CD8-positive, alpha-beta memory T cell (primary cell): ENCODE results near the gene APOA1. TPM values are rescaled to one million over a fixed set of nuclear protein-coding genes. Genes with fewer than 3 reads are reported as not detected.

Experiments
- CTCF ChIA-PET: fragments of 350-600 bp; sonication (Branson Sonifier 250); formaldehyde crosslinking; loops from one replicate; lab custom pipeline; 2021; ENCODE audit warnings: antibody characterized with exemption; lab: Charles Lee
- POLR2A ChIA-PET: fragments of 350-600 bp; sonication (Branson Sonifier 250); formaldehyde crosslinking; loops from one replicate; lab custom pipeline; 2021; ENCODE audit warnings: antibody characterized with exemption; lab: Charles Lee
- DNase-seq, 5 donors: peaks; one replicate each; pipeline versions ENCODE4 v3.0.0 to v3.0.0-alpha.2; 2020 to 2022; ENCODE audit warnings: mixed read lengths in 1 of 5
- H3K27ac ChIP-seq: one replicate; pipeline ENCODE4 v1.7.0; 2013; ENCODE audit warnings: low read depth, mild to moderate bottlenecking, low read length, moderate library complexity
- H3K27me3 ChIP-seq: 2 replicates; pipeline ENCODE4 v1.7.0; 2013; ENCODE audit warnings: low read length, mild to moderate bottlenecking; ENCODE audit not compliant: insufficient read depth, poor library complexity, severe bottlenecking
- H3K36me3 ChIP-seq: 2 replicates; pipeline ENCODE4 v1.7.0; 2013; ENCODE audit warnings: mild to moderate bottlenecking, low read length, moderate library complexity; ENCODE audit not compliant: insufficient read depth
- H3K4me1 ChIP-seq: 2 replicates; pipeline ENCODE4 v1.7.0; 2013; ENCODE audit warnings: mild to moderate bottlenecking, low read length, moderate library complexity; ENCODE audit not compliant: insufficient read depth
- H3K4me3 ChIP-seq: 2 replicates; pipeline ENCODE4 v1.7.0; 2013; ENCODE audit warnings: mild to moderate bottlenecking, low read length
- H3K9me3 ChIP-seq: 2 replicates; pipeline ENCODE4 v1.7.0; 2013; ENCODE audit warnings: mild to moderate bottlenecking, low read length
- H3K27ac Mint-ChIP-seq, 8 donors: one replicate each; pipeline ENCODE4 v1.8.0; 2020 to 2021; ENCODE audit warnings: mixed read lengths in 8 of 8, mild to moderate bottlenecking in 6 of 8, inconsistent platforms in 3 of 8, moderate library complexity in 3 of 8
- H3K27me3 Mint-ChIP-seq, 2 donors: one replicate each; pipeline ENCODE4 v1.8.0; 2020 to 2021; ENCODE audit warnings: mixed read lengths in 2 of 2, mild to moderate bottlenecking in 1 of 2, moderate library complexity in 1 of 2
- H3K36me3 Mint-ChIP-seq, 3 donors: one replicate each; pipeline ENCODE4 v1.8.0; 2020 to 2021; ENCODE audit warnings: mixed read lengths in 3 of 3, inconsistent platforms in 1 of 3, mild to moderate bottlenecking in 1 of 3
- H3K4me1 Mint-ChIP-seq, 3 donors: one replicate each; pipeline ENCODE4 v1.8.0; 2020 to 2021; ENCODE audit warnings: mixed read lengths in 3 of 3, inconsistent platforms in 1 of 3, mild to moderate bottlenecking in 1 of 3
- H3K4me3 Mint-ChIP-seq, 7 donors: one replicate each; pipeline ENCODE4 v1.8.0; 2020 to 2021; ENCODE audit warnings: mixed read lengths in 7 of 7, mild to moderate bottlenecking in 6 of 7, moderate library complexity in 4 of 7, inconsistent platforms in 2 of 7
- H3K9me3 Mint-ChIP-seq, 5 donors: one replicate each; pipeline ENCODE4 v1.8.0; 2020 to 2022; ENCODE audit warnings: mixed read lengths in 5 of 5, mild to moderate bottlenecking in 3 of 5, moderate library complexity in 2 of 5, inconsistent platforms in 1 of 5
- polyA plus RNA-seq: library from polyadenylated mRNA; unstranded; fragments of 300-500 nt; fragmentation: Illumina TruSeq; gene quantifications from one replicate; pipeline ENCODE4 v1.2.3, GENCODE V29; 2021
- total RNA-seq, 2 experiments: library from RNA; stranded (reverse); gene quantifications; one replicate each; pipeline ENCODE4 v1.2.3, GENCODE V29; 2021

APOA1 gene
- total and polyA plus RNA-seq, 3 experiments from 2014 or later: 0.33 to 0.48 TPM; not detected in 1

DNA sequence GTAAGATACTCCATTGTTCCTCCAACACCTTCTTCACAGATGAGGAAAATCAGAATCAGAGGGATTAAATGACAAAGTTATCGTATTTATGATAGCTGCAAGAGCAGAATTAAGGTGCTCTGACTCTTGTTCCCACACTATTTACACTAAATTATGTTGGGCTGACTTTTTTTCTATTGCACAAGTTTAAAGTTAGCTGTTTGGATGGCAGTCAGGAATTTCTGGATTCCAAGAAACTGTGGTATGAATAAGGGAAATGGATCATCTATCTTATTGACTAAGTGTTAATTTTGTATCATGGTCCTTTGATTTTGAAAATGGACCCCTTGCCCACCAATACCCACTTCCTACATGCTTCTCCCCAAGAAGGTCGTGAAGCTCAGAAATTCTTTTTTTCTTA is 19.9 kb upstream of the APOA1 start:
- peaks cover 48 to 51% (median 49%) of the 10 kb centered on the region in 3 donors for H3K4me1 Mint-ChIP-seq
- peaks cover 10 to 71% (median 27%) of the 10 kb centered on the region in 3 donors for H3K36me3 Mint-ChIP-seq
- H3K27ac ChIP-seq: no peak overlapping the region
- H3K9me3 ChIP-seq: no peaks in the 10 kb centered on the region
- H3K27me3 ChIP-seq: no peaks in the 10 kb centered on the region
- H3K4me3 Mint-ChIP-seq: no peak overlapping the region
- no peak for DNase-seq
- peaks cover 37% of the 10 kb centered on the region for H3K36me3 ChIP-seq
- H3K4me3 ChIP-seq: no peak overlapping the region
- POLR2A ChIA-PET: interaction anchor here (1.1 kb wide), 1 partner anchor 22 kb away, joined by 6 read pairs; no protein-coding TSS in a partner anchor
- peaks cover 0 to 2% of the 10 kb centered on the region in 2 donors for H3K27me3 Mint-ChIP-seq
- CTCF ChIA-PET: interaction anchor here (1.7 to 2.3 kb wide), 2 partner anchors 22 to 65 kb away, joined by 4 to 13 read pairs; no protein-coding TSS in a partner anchor
- H3K4me1 ChIP-seq: peaks cover 45% of the 10 kb centered on the region
- H3K9me3 Mint-ChIP-seq: no peaks in the 10 kb centered on the region
- peak overlapping the region in 7 of 8 donors; percentile 62 to 99 (median 83) for H3K27ac Mint-ChIP-seq

DNA sequence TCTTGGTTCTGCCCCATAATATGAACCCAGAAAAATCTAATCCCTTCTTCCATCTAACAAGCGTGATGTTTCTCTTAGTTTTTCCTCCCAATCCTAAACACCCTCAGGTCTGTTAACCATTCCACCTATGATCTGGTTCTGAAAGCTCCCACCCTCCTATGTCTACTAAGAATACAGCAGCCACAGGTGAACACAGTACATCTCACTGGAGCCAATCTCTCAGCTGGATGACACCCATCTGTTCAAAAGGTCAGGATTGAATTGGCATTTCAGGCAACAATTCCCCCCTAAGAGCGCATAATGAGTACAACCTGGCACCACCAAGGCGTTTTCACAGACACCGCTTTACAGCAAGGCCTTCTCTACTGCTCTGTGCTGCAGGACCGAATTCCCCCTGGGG is 19.0 kb upstream of the APOA1 start:
- Mint-ChIP-seq H3K4me3 (peak overlapping the region in 4 of 7 donors; percentile 14 to 62 (median 45)), H3K27me3 (peaks cover 0 to 2% of the 10 kb centered on the region in 2 donors), H3K36me3 (peaks cover 10 to 62% (median 23%) of the 10 kb centered on the region in 3 donors), H3K4me1 (peaks cover 56 to 60% (median 57%) of the 10 kb centered on the region in 3 donors), H3K27ac (peak overlapping the region; percentile 83 to 99 (median 88)), H3K9me3 (no peaks in the 10 kb centered on the region)
- Histone ChIP-seq H3K4me3 (no peak overlapping the region), H3K27ac (no peak overlapping the region), H3K27me3 (no peaks in the 10 kb centered on the region), H3K9me3 (no peaks in the 10 kb centered on the region), H3K4me1 (peaks cover 54% of the 10 kb centered on the region), H3K36me3 (peaks cover 30% of the 10 kb centered on the region)
- ChIA-PET POLR2A (interaction anchor here (0.6 to 1.1 kb wide), 2 partner anchors 21 to 250 kb away, joined by 4 to 6 read pairs; no protein-coding TSS in a partner anchor), CTCF (interaction anchor here (0.7 to 2.3 kb wide), 4 partner anchors 21 to 250 kb away, joined by 3 to 13 read pairs (median 4); no protein-coding TSS in a partner anchor)
- DNase-seq: no peak

GRCh38 chr11:116855413-116855812 is 18.0 kb upstream of the APOA1 start:
- Histone ChIP-seq H3K9me3 (no peaks in the 10 kb centered on the region), H3K4me1 (peaks cover 64% of the 10 kb centered on the region), H3K27ac (no peak overlapping the region), H3K4me3 (no peak overlapping the region), H3K27me3 (no peaks in the 10 kb centered on the region), H3K36me3 (peaks cover 21% of the 10 kb centered on the region)
- no peak for DNase-seq
- H3K4me3 Mint-ChIP-seq: peak overlapping the region; percentile 32 to 72 (median 62)
- peaks cover 64 to 70% (median 67%) of the 10 kb centered on the region in 3 donors for H3K4me1 Mint-ChIP-seq
- peak overlapping the region; percentile 83 to 99 (median 87) for H3K27ac Mint-ChIP-seq
- peaks cover 4 to 52% (median 16%) of the 10 kb centered on the region in 3 donors for H3K36me3 Mint-ChIP-seq
- ChIA-PET POLR2A (interaction anchor here (0.6 to 2.0 kb wide), 3 partner anchors 39 to 289 kb away, joined by 5 to 6 read pairs (median 6); partner anchors contain the start of genes PAFAH1B2 and SIK3), CTCF (interaction anchor here (1.0 to 4.8 kb wide), 4 partner anchors 19 to 251 kb away, joined by 3 to 59 read pairs (median 16); partner anchors contain the start of gene APOA1)
- H3K9me3 Mint-ChIP-seq: no peaks in the 10 kb centered on the region
- H3K27me3 Mint-ChIP-seq: peaks cover 0 to 2% of the 10 kb centered on the region in 2 donors

GRCh38 chr11:116853461-116854073 is 16.1 kb upstream of the APOA1 start:
- H3K9me3 ChIP-seq: no peaks in the 10 kb centered on the region
- peak overlapping the region; percentile 83 to 99 (median 92) for H3K27ac Mint-ChIP-seq
- H3K27me3 ChIP-seq: no peaks in the 10 kb centered on the region
- ChIA-PET CTCF (interaction anchor here (0.9 to 4.8 kb wide), 9 partner anchors 13 to 377 kb away, joined by 3 to 59 read pairs (median 7); partner anchors contain the start of genes APOA1, APOA5, APOC3 and SIK3), POLR2A (interaction anchor here (1.0 to 4.2 kb wide), 8 partner anchors 18 to 309 kb away, joined by 4 to 28 read pairs (median 6); partner anchors contain the start of genes PAFAH1B2, SIK3 and ZPR1)
- peak overlapping the region; percentile 68 for H3K27ac ChIP-seq
- H3K36me3 Mint-ChIP-seq: peaks cover 9 to 53% (median 19%) of the 10 kb centered on the region in 3 donors
- peaks cover 0 to 2% of the 10 kb centered on the region in 2 donors for H3K27me3 Mint-ChIP-seq
- peaks cover 73% of the 10 kb centered on the region for H3K4me1 ChIP-seq
- peak overlapping the region; percentile 29 to 85 (median 74) for H3K4me3 Mint-ChIP-seq
- peak overlapping the region; percentile 27 for H3K4me3 ChIP-seq
- DNase-seq: peak; percentile 27 to 80 (median 70)
- peaks cover 13% of the 10 kb centered on the region for H3K36me3 ChIP-seq
- H3K9me3 Mint-ChIP-seq: no peaks in the 10 kb centered on the region
- peaks cover 73 to 81% (median 78%) of the 10 kb centered on the region in 3 donors for H3K4me1 Mint-ChIP-seq

- CTCF ChIA-PET: interaction anchor here (0.6 to 4.8 kb wide), 9 partner anchors 12 to 254 kb away, joined by 3 to 59 read pairs (median 5); partner anchors contain the start of genes APOA1, APOA5, APOC3 and SIK3
- peak overlapping the region; percentile 3 for H3K27ac ChIP-seq
- no peak for DNase-seq
- peak overlapping the region; percentile 68 to 85 (median 80) for H3K4me3 Mint-ChIP-seq
- no peaks in the 10 kb centered on the region for H3K9me3 Mint-ChIP-seq
- H3K36me3 ChIP-seq: peaks cover 6% of the 10 kb centered on the region
- POLR2A ChIA-PET: interaction anchor here (1.0 to 4.2 kb wide), 6 partner anchors 16 to 292 kb away, joined by 3 to 28 read pairs (median 6); partner anchors contain the start of genes PAFAH1B2 and SIK3
- no peaks in the 10 kb centered on the region for H3K9me3 ChIP-seq
- H3K4me1 Mint-ChIP-seq: peaks cover 72 to 79% (median 78%) of the 10 kb centered on the region in 3 donors
- H3K36me3 Mint-ChIP-seq: peaks cover 9 to 50% (median 14%) of the 10 kb centered on the region in 3 donors
- no peaks in the 10 kb centered on the region for H3K27me3 ChIP-seq
- peaks cover 0 to 2% of the 10 kb centered on the region in 2 donors for H3K27me3 Mint-ChIP-seq
- H3K27ac Mint-ChIP-seq: peak overlapping the region; percentile 83 to 99 (median 92)
- peaks cover 73% of the 10 kb centered on the region for H3K4me1 ChIP-seq
- peak overlapping the region; percentile 36 for H3K4me3 ChIP-seq
Measured at GRCh38 chr11:116852261-116853031, 15.0 kb upstream of the APOA1 start.

DNA sequence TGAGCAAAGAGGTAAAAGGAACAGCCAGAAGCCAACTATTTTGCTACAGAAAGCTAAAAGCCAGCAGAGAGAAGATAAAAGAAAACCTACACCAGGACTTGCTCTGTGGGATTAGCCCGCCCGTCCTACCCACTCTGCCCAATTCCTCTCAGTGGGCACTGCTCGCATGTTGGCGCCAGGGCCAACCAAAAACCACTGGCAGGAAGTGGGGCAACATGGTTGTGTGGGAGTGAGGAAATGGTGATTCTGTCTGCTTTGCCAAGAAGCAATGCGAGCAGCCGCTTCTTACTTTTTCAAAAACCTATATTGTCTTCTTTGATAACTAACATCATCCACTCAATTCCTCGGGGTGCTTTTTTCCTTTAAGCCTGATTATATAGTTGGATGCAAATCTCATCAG is 14.2 kb upstream of the APOA1 start:
- CTCF ChIA-PET: interaction anchor here (1.0 to 4.8 kb wide), 7 partner anchors 11 to 255 kb away, joined by 3 to 59 read pairs (median 19); partner anchors contain the start of genes APOA1, APOA5 and SIK3
- Histone ChIP-seq H3K9me3 (no peaks in the 10 kb centered on the region), H3K27ac (peak overlapping the region; percentile 26), H3K4me3 (peak overlapping the region; percentile 36), H3K36me3 (peaks cover 12% of the 10 kb centered on the region), H3K4me1 (peaks cover 71% of the 10 kb centered on the region), H3K27me3 (no peaks in the 10 kb centered on the region)
- POLR2A ChIA-PET: interaction anchor here (1.0 to 4.2 kb wide), 4 partner anchors 16 to 293 kb away, joined by 3 to 28 read pairs (median 6); partner anchors contain the start of genes PAFAH1B2 and SIK3
- Mint-ChIP-seq H3K36me3 (peaks cover 5 to 50% (median 15%) of the 10 kb centered on the region in 3 donors), H3K4me1 (peaks cover 65 to 75% (median 70%) of the 10 kb centered on the region in 3 donors), H3K27ac (peak overlapping the region; percentile 83 to 99 (median 92)), H3K4me3 (peak overlapping the region; percentile 55 to 85 (median 74)), H3K9me3 (no peaks in the 10 kb centered on the region), H3K27me3 (peaks cover 0 to 2% of the 10 kb centered on the region in 2 donors)
- DNase-seq: peak; percentile 40 to 80 (median 56)

DNA sequence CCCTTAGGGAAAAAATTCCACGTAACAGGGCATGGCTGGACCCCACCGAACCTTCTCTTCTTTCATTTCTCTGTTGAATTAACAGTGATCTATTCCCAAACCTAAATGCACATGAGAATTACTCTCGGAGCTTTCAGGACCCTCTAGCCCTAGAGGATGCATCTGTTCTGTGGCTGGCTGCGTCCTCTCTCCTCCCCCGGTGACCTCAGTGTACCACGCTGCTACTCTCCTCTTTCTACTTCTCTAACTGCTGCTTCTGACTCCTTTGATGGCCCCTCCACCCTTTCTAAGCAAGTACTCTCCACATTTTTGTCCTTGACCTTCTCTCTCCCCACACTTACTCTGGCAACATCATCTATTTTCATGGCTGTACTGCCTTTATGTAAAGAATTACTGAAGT is 12.1 kb upstream of the APOA1 start:
- ChIA-PET CTCF (interaction anchor here (0.7 to 3.4 kb wide), 3 partner anchors 13 to 248 kb away, joined by 3 to 32 read pairs (median 3); partner anchors contain the start of genes APOA1 and SIK3), POLR2A (no interaction called here)
- H3K4me1 Mint-ChIP-seq: peaks cover 49 to 55% (median 51%) of the 10 kb centered on the region in 3 donors
- peaks cover 50% of the 10 kb centered on the region for H3K4me1 ChIP-seq
- H3K4me3 ChIP-seq: no peak overlapping the region
- no peak for DNase-seq
- H3K36me3 Mint-ChIP-seq: peaks cover 13 to 58% (median 29%) of the 10 kb centered on the region in 3 donors
- no peaks in the 10 kb centered on the region for H3K9me3 Mint-ChIP-seq
- no peaks in the 10 kb centered on the region for H3K9me3 ChIP-seq
- no peak overlapping the region for H3K27ac ChIP-seq
- H3K27me3 ChIP-seq: no peaks in the 10 kb centered on the region
- peak overlapping the region; percentile 9 to 96 (median 69) for H3K27ac Mint-ChIP-seq
- peaks cover 19% of the 10 kb centered on the region for H3K36me3 ChIP-seq
- no peaks in the 10 kb centered on the region for H3K27me3 Mint-ChIP-seq
- no peak overlapping the region for H3K4me3 Mint-ChIP-seq
